GM20000 (cell line): ENCODE results near the gene PLEKHG5.
A peak's percentile ranks its signal among the peaks of the same experiment; 100 is the strongest.
"Not testable (repeated sequence)": the region's sequence is repeated elsewhere in the genome, so short reads cannot be mapped to it uniquely, and the experiment has no call there.

ENCODE experiments used
- DNase-seq: peaks from one replicate; pipeline ENCODE4 v3.0.0; 2012; ENCODE audit warnings: low spot score
- CTCF ChIP-seq: IDR thresholded peaks from 2 replicates; pipeline ENCODE4 v1.5.1; 2012; ENCODE audit warnings: mild to moderate bottlenecking, control low read depth; ENCODE audit errors: extremely low read depth, missing control alignments

Gene PLEKHG5

GRCh38 chr1:6459850-6460265 is 31.6 kb downstream of the PLEKHG5 start:
- TF ChIP-seq CTCF = no peak
- no peak for DNase-seq

GRCh38 chr1:6456800-6457466 is 34.5 kb downstream of the PLEKHG5 start:
- no peak for DNase-seq

GRCh38 chr1:6455752-6456520 is 35.5 kb downstream of the PLEKHG5 start:
- DNase-seq = not testable (repeated sequence)

More at GRCh38 chr1:6456800-6457466, 34.5 kb downstream of the PLEKHG5 start:
- no peak for TF ChIP-seq CTCF

GRCh38 chr1:6454856-6455751 is 36.4 kb downstream of the PLEKHG5 start:
- TF ChIP-seq CTCF = peak; percentile 8
- DNase-seq = no peak

- not testable (repeated sequence) for DNase-seq
Measured at GRCh38 chr1:6453895-6454855, 37.3 kb downstream of the PLEKHG5 start.

GRCh38 chr1:6450943-6451373 is 40.5 kb downstream of the PLEKHG5 start:
- TF ChIP-seq CTCF = no peak
- DNase-seq = no peak

- DNase-seq = not testable (repeated sequence)
Measured at GRCh38 chr1:6450486-6450885, 41.0 kb downstream of the PLEKHG5 start.

- no peak for TF ChIP-seq CTCF
- DNase-seq = no peak
Measured at GRCh38 chr1:6450005-6450450, 41.4 kb downstream of the PLEKHG5 start.
